GM18526 (cell line): Measurements from ENCODE around the gene OPA1.

Experiments
- POLR2A ChIP-seq: IDR thresholded peaks from 3 replicates; pipeline ENCODE4 v1.6.1; 2011; ENCODE audit not compliant: insufficient read length; ENCODE audit errors: extremely low read depth

Gene OPA1

GRCh38 chr3:193620057-193620456 is 27.0 kb downstream of the OPA1 start:
- TF ChIP-seq POLR2A = no peak

- TF ChIP-seq POLR2A = no peak
These were observed 27.6 kb downstream of the OPA1 start for GRCh38 chr3:193620650-193621049.

- no peak for TF ChIP-seq POLR2A
These were observed 28.1 kb downstream of the OPA1 start for GRCh38 chr3:193621127-193621526.

DNA sequence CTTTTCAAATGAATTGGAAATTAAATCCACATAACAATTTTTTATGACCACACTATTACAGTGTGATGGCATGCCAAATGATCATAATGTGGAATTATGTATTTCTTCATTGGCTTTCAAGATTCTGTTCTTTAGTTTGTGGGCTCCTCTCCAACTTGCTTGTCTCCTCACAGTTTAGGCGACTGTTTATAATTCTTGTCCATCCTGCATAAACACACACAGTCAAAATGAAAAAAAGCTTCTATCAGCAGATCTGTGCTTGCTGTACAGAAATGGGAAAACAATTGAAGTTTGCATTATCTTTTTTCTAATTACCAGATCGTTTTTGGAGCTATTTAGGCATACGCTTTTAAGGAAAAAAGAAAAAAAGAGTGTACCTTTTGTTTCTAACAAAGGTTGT is 37.0 kb downstream of the OPA1 start:
- TF ChIP-seq POLR2A = no peak

DNA sequence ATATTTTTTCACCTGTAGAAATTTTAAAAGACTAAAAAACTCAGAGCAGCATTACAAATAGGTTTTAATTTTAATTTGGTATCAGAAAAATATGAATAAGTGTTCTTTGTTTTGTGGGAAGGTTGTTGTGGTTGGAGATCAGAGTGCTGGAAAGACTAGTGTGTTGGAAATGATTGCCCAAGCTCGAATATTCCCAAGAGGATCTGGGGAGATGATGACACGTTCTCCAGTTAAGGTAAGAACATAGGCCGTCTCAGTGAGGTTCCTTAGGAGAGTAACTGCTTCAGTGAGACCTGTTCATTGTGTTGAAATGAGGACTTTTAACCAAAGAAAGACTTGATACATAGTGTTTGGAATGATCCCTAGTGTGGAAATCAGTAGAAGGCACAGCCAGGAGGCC is 44.8 kb downstream of the OPA1 start:
- no peak for TF ChIP-seq POLR2A

- no peak for TF ChIP-seq POLR2A
These were observed 45.8 kb downstream of the OPA1 start for GRCh38 chr3:193638833-193639232.

GRCh38 chr3:193640165-193640715 is 47.2 kb downstream of the OPA1 start:
- no peak for TF ChIP-seq POLR2A

GRCh38 chr3:193640728-193641439 is 47.9 kb downstream of the OPA1 start:
- TF ChIP-seq POLR2A = no peak

DNA sequence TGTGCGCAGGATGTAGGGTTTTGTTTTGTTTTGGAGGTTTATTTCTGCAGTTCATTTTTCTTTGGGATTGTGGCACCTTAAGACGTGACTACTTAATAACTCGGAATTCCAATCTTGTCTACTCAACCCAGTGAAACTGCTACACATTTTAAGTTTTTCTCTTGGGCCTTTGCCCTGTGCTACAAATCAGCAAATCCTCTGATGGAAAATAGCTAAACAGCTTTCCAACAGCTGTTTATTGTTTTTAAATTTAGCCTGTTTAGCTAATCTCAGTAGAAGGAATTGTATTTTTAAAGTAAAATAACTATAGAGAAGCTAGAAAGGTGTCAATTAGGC is 48.4 kb downstream of the OPA1 start:
- no peak for TF ChIP-seq POLR2A

DNA sequence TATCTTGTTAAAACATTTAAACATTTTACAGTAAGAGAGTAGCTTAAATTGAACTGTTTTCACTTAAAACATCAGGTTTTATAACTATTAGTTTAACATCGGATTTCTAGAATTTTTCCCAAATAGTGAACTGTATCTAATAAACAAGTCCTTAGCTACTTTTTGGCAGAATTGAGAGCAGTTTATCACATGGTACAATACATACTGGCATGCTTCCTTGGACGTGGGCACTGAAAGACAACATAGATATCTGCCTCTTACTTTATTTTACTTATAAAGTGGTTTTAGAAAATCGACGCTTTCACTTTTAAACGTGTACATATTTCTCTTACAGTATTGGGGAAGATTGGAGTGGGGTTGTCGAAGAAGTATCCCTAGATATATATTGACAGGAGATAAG is 52.8 kb downstream of the OPA1 start:
- no peak for TF ChIP-seq POLR2A

- TF ChIP-seq POLR2A = no peak
These were observed 55.6 kb downstream of the OPA1 start for GRCh38 chr3:193648542-193649076.

DNA sequence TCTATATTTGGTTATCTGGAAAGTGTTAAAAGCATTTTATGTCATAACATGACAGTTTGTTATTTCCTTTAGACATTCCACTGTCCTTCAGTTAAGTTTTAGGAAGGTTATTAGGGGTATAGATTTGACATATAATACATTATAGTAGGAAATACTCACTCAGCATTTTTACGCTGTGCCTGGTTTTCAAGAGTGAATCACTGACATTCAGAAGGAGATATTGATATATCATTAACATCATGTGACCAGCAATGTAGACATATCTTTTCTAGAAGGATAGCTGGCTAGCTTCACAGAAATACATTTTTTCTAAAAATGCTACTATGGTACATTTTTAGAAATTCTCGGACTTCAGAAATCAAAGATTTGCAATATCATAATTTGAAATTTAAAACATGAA is 57.6 kb downstream of the OPA1 start:
- no peak for TF ChIP-seq POLR2A

DNA sequence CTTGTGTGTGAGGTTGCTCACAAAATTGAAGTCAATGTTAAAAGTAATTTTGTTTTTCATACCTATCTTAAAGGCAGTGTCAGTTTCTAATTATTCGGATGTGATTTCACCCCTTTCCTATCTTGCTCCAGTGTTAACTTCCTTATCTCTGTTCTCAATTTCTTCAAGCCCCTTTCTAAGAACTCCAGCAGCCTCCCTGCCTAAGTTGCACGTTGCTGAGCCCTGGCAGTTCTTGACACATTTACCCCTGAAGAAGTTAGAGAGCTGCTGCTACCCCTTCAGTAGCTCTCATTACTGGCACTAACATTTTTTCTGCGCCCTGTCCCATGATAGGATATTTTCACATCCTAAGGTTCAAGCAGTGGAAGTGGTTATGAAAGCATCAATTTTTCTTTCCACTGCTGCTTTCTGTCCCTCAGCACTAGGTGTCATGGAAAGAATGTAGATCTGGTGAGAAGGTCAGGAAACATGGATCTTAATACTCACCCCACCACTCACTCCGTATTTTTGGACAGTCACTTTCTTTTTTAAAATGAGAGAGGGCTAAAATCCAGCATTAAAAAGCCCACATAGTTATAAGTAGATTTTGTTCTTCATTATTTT is 62.9 kb downstream of the OPA1 start:
- TF ChIP-seq POLR2A = no peak

DNA sequence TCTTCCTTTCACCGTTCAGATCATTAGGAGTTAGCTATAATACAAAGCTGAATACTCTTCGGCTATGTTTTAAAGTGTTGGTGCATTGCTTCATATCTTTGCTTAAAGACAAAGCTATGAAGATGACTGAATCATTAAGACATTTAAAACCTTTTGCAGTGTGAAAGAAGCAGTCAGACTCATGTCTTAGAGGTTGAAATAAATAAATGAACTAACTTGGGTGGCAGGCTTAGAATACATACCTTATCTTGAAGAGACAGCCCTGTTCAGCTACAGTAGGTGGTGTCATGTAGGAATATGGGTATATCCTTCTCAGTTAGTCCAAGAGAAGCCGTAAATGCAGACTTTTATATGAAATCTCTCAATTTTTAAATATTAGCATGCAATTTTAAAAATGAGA is 63.4 kb downstream of the OPA1 start:
- no peak for TF ChIP-seq POLR2A

DNA sequence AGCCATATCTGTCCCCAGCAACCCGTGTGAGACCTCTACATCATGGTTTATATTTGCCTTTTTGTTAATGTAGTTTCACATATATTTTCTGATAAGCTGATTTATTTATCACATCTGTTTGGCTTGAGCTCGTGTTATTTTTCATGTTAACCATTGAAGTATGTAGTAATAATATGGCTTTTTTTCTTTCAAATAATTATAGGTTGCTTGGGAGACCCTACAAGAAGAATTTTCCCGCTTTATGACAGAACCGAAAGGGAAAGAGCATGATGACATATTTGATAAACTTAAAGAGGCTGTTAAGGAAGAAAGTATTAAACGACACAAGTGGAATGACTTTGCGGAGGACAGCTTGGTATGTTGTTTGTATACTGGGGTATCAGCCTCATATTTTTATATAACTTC is 63.9 kb downstream of the OPA1 start:
- TF ChIP-seq POLR2A = no peak

- no peak for TF ChIP-seq POLR2A
These were observed 67.2 kb downstream of the OPA1 start for GRCh38 chr3:193660171-193660570.

DNA sequence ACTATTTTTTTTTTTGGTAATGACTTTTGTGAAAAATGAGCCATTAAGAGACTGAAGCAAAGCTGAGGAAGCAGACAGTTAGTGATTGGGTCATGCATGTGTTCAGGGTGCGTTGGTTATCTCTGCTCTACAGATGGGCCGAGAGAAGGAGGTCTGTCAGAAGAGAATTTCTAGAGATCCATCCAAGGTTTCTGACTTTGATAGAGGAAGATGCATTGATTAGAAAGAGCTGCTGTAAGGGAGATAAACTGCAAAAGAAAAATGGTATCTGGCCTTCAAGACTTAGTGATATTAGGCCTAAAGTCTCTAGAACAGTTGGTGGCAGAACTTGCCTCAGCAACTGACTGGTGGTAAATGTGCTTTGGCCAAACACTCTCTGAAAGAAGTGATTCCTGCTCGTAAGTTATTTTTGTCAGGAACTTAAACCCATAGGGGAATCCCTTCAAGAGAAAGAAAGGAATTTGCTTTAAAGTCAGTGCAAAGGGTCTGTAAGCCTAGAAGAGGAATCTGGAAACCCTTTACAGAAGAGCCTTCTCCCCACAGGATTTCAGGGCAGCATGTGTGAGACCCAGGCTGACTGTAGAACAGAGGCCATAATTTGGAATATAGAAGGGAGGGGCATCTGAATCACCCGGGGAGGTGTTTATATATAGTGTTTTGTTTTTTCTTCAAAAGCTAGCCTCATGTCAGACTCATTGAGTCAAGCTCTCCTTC is 67.8 kb downstream of the OPA1 start:
- TF ChIP-seq POLR2A = no peak
